K562 (cell line): ENCODE results near the gene GMDS. TPM values are rescaled to one million over a fixed set of nuclear protein-coding genes. Genes with fewer than 3 reads are reported as not detected.

Experiments used
- ATAC-seq: fragments of 200-7000 bp; cut with Tn5 transposase; 3 replicates; pipeline ENCODE4 v1.9.1; 2020; ENCODE audit warnings: moderate library complexity
- BruUV-seq: library from RNA; stranded (reverse); fragments of 400-500 nt; replicated peaks from 2 replicates; lab custom pipeline; 2021; lab: Mats Ljungman, UMichigan
- CTCF ChIA-PET: fragments of 300-600 bp; formaldehyde crosslinking; extraction: SDS; loops from one replicate; lab custom pipeline; 2021; ENCODE audit warnings: low intra/inter-chr PET ratio; lab: Yijun Ruan, JAX
- POLR2A ChIA-PET: fragments of 300-600, 350-650 bp; sonication (Branson Sonifier 250); formaldehyde crosslinking; extraction: SDS; loops from one replicate; lab custom pipeline; 2021; ENCODE audit warnings: antibody characterized with exemption, inconsistent platforms; lab: Yijun Ruan, JAX
- DNase-seq, 4 experiments: peaks; one replicate each; pipeline versions ENCODE4 v3.0.0 to v3.0.0-alpha.2; 2011 to 2018; ENCODE audit warnings: low spot score in 3 of 4, mixed read lengths in 3 of 4; ENCODE audit errors: extremely low read depth in 1 of 4
- FAIRE-seq: peaks from 2 replicates; lab custom pipeline; 2011; peaks lifted over from hg19 to GRCh38; lab: Jason Lieb, UNC
- H2AFZ ChIP-seq: 2 replicates; pipeline ENCODE4 v1.6.0; 2011; ENCODE audit warnings: low read depth, low read length, control low read depth, inconsistent platforms
- H3K27ac ChIP-seq: fragments of 200-600 bp; 3 replicates; pipeline ENCODE4 v1.8.0; 2011; ENCODE audit warnings: low read depth, mild to moderate bottlenecking, control low read depth, inconsistent platforms, low read length, moderate library complexity, mixed read lengths; ENCODE audit errors: extremely low read depth
- H3K27me3 ChIP-seq, 2 experiments: fragments of 300-600 bp in 1 of 2; 2 replicates in 1 of 2; 3 replicates in 1 of 2; pipeline versions ENCODE4 v1.6.0 to v1.8.0; 2011; ENCODE audit warnings: inconsistent platforms in 2 of 2, low read length in 2 of 2, mild to moderate bottlenecking in 1 of 2, mixed read lengths in 1 of 2, moderate library complexity in 1 of 2; ENCODE audit not compliant: control insufficient read depth in 2 of 2, insufficient read depth in 2 of 2
- H3K36me3 ChIP-seq: fragments of 300-600 bp; 3 replicates; pipeline ENCODE4 v1.8.0; 2011; ENCODE audit warnings: mild to moderate bottlenecking, low read length, inconsistent platforms; ENCODE audit not compliant: control insufficient read depth, insufficient read depth
- H3K4me1 ChIP-seq, 2 experiments: fragments of 200-600 bp in 1 of 2; replicated peaks in 1 of 2; 2 replicates in 1 of 2; 3 replicates in 1 of 2; pipeline versions ENCODE4 v1.5.1 to v1.8.0; 2011; ENCODE audit warnings: inconsistent platforms in 2 of 2, low read length in 2 of 2, mild to moderate bottlenecking in 1 of 2, mixed read lengths in 1 of 2, moderate library complexity in 1 of 2; ENCODE audit not compliant: control insufficient read depth in 2 of 2, insufficient read depth in 2 of 2
- H3K4me2 ChIP-seq: 2 replicates; pipeline ENCODE4 v1.6.1; 2011; ENCODE audit warnings: low read length, control low read depth, inconsistent platforms, mixed read lengths; ENCODE audit not compliant: insufficient read depth
- H3K4me3 ChIP-seq: fragments of 200-600 bp; sonication (generic), shearing (Covaris generic); 2 replicates; pipeline ENCODE4 v1.5.1; 2016; ENCODE audit warnings: control low read depth, inconsistent platforms
- H3K79me2 ChIP-seq: fragments of 200-600 bp; 3 replicates; pipeline ENCODE4 v1.8.0; 2011; ENCODE audit warnings: low read length, inconsistent platforms; ENCODE audit not compliant: control insufficient read depth, insufficient read depth
- H3K9ac ChIP-seq, 2 experiments: 2 replicates each; pipeline versions ENCODE4 v1.6.0 to v1.6.1; 2011; ENCODE audit warnings: low read depth in 2 of 2, low read length in 2 of 2, control low read depth in 1 of 2, inconsistent platforms in 1 of 2, mild to moderate bottlenecking in 1 of 2, mixed read lengths in 1 of 2; ENCODE audit not compliant: insufficient read depth in 1 of 2
- H3K9me1 ChIP-seq: one replicate; pipeline ENCODE4 v1.6.0; 2011; ENCODE audit warnings: inconsistent platforms, mild to moderate bottlenecking, low read length, moderate library complexity; ENCODE audit not compliant: control insufficient read depth, insufficient read depth
- H3K9me3 ChIP-seq: replicated peaks from 2 replicates; pipeline ENCODE4 v1.5.1; 2011; ENCODE audit warnings: low read depth, low read length, inconsistent platforms; ENCODE audit not compliant: control insufficient read depth, insufficient read depth
- H4K20me1 ChIP-seq: replicated peaks from 2 replicates; pipeline ENCODE4 v1.6.1; 2011; ENCODE audit warnings: low read length, inconsistent platforms, mixed read lengths; ENCODE audit not compliant: control insufficient read depth, insufficient read depth
- BDP1 ChIP-seq: IDR thresholded peaks from 3 replicates; pipeline ENCODE4 v1.6.1; 2011; ENCODE audit not compliant: insufficient read length, insufficient read depth
- CC2D1A ChIP-seq: fragments of 450-650 bp; IDR thresholded peaks from 2 replicates; pipeline ENCODE4 v1.6.1; 2017; ENCODE audit warnings: mild to moderate bottlenecking
- CHD1 ChIP-seq: fragments of 200-600 bp; sonication (generic); IDR thresholded peaks from one replicate; pipeline ENCODE4 v1.6.1; 2012; ENCODE audit warnings: mild to moderate bottlenecking, moderate library complexity, low read length, inconsistent platforms
- NFATC3 ChIP-seq: fragments of 450-650 bp; IDR thresholded peaks from 2 replicates; pipeline ENCODE4 v1.6.1; 2017; ENCODE audit warnings: mild to moderate bottlenecking
- NR3C1 ChIP-seq: sonication (generic); formaldehyde crosslinking; IDR thresholded peaks from 2 replicates; pipeline ENCODE4 v1.8.1; 2022; ENCODE audit warnings: missing genetic modification reagents
- ZNF12 ChIP-seq: sonication (generic); formaldehyde crosslinking; IDR thresholded peaks from 2 replicates; pipeline ENCODE4 v1.4.0; 2020; ENCODE audit warnings: mild to moderate bottlenecking, missing genetic modification reagents
- ZNF134 ChIP-seq: fragments of 250-450 bp; sonication (Bioruptor Pico); conservative IDR thresholded peaks from 2 replicates; pipeline ENCODE4 v1.4.0; 2020
- WGBS: fragments of 100-300 bp; shearing (Covaris generic); methylation state at CpG from one replicate; pipeline ENCODE4 v1.1.6; 2016; ENCODE audit warnings: low coverage, mixed read lengths; ENCODE audit not compliant: insufficient coverage; ENCODE audit errors: missing lambda C conversion rate; 5-methylcytosine and 5-hydroxymethylcytosine counted together
- in situ Hi-C: fragments of 300-500 bp; cut with MboI; formaldehyde crosslinking; loops from 4 replicates; pipeline ENCODE4 v1.15.0; 2018; ENCODE audit warnings: inconsistent platforms, mixed read lengths
- intact Hi-C: fragments of 100-400 bp; cut with micrococcal nuclease; formaldehyde crosslinking; loops from 2 replicates; pipeline ENCODE4 v1.14.2; 2022
- polyA plus RNA-seq, 8 experiments: library from polyadenylated mRNA; depleted of rRNA in 4 of 8; stranded (reverse) in 5 of 8; unstranded in 3 of 8; fragments of >200 nt; fragmentation: Nextera tagmentation in 2 of 8; fragmentation: Illumina TruSeq in 1 of 8; extraction: Ambion mirVana in 2 of 8; extraction: Trizol in 1 of 8; gene quantifications; 2 replicates each; pipeline versions ENCODE4 v1.2.1 to v1.2.3, GENCODE V29; 2011 to 2014; ENCODE audit warnings: inconsistent platforms in 1 of 8, missing spikeins in 1 of 8
- total RNA-seq, 7 experiments: library from RNA; depleted of rRNA in 6 of 7; stranded (reverse); fragments of >200 nt in 6 of 7; fragmentation: Illumina TruSeq in 2 of 7; extraction: Trizol in 2 of 7; gene quantifications; 2 replicates each; pipeline versions ENCODE4 v1.2.1 to v1.2.3, GENCODE V29; 2011 to 2021; ENCODE audit warnings: low replicate concordance in 1 of 7

Gene GMDS
- total and polyA plus RNA-seq, 9 of the 15 experiments (the other 6 are each of a cell fraction or from before 2014, with no cell fraction given), result 0.48 to 31.8 (median 13.4) TPM

GRCh38 chr6:1616701-1617463 lies 628.5 kb downstream of the GMDS start (continued):
- no peak for TF ChIP-seq ZNF12 (CRISPR knock-in tag)

- H3K4me3 ChIP-seq, result no peak overlapping the region
- H2AFZ ChIP-seq, result no peak overlapping the region
- no TSS peak for BruUV-seq
- peaks cover 0 to 22% of the 10 kb centered on the region in 2 experiments; a peak in 2 of 5 replicates for H3K4me1 ChIP-seq
- H3K36me3 ChIP-seq, result no peaks in the 10 kb centered on the region
- in situ Hi-C loops, result no loop called here
- H4K20me1 ChIP-seq, result no peaks in the 10 kb centered on the region; the same call in 1 of the 2 replicates
- FAIRE-seq, result no peak
- TF ChIP-seq BDP1, result no peak
- no peak for TF ChIP-seq CC2D1A
- TF ChIP-seq CHD1, result no peak
- TF ChIP-seq ZNF134 (CRISPR knock-in tag), result no peak
- TF ChIP-seq NR3C1, result no peak
- no peak for TF ChIP-seq NFATC3
- TF ChIP-seq, all 486 proteins: peak for 0
- intact Hi-C loops, result no loop called here
- peaks cover 27 to 64% of the 10 kb centered on the region in 2 experiments; a peak in 3 of 5 replicates for H3K27me3 ChIP-seq
- CTCF ChIA-PET, result no interaction called here
- no peak overlapping the region for H3K4me2 ChIP-seq
- ATAC-seq (no peak), DNase-seq (no peak)
- no peaks in the 10 kb centered on the region for H3K9me1 ChIP-seq
- no peak overlapping the region for H3K9ac ChIP-seq
- H3K27ac ChIP-seq, result no peak overlapping the region
- 2% methylated on average over 10 of the region's 10 CpGs for WGBS
- POLR2A ChIA-PET, result interaction anchor here (0.6 to 0.9 kb wide), 2 partner anchors 9 to 11 kb away, joined by 3 to 5 read pairs; no protein-coding TSS in a partner anchor
- no peaks in the 10 kb centered on the region for H3K79me2 ChIP-seq
- no peaks in the 10 kb centered on the region for H3K9me3 ChIP-seq
Measured at GRCh38 chr6:1615853-1616420, 629.5 kb downstream of the GMDS start.
